ENCODE data around the gene DARS1. TPM values are rescaled to one million over a fixed set of nuclear protein-coding genes. Genes with fewer than 3 reads are reported as not detected.
A peak's percentile ranks its signal among the peaks of the same experiment; 100 is the strongest.

The DARS1 gene
- polyA plus RNA-seq, 4 donors: 27.8 to 72.8 (median 33.1) TPM

- H3K9me3 ChIP-seq (ENCODE audit: control insufficient read depth in 2 of 2, insufficient read depth in 1 of 2, low read depth in 1 of 2, low read length in 1 of 2): no peaks in the 10 kb centered on the region
- no peaks in the 10 kb centered on the region for H3K4me1 ChIP-seq (ENCODE audit: control insufficient read depth in 3 of 3, insufficient read depth in 2 of 3, low read depth in 1 of 3, low read length in 2 of 3)
- H3K4me3 ChIP-seq (ENCODE audit: low read depth in 1 of 3, low read length in 3 of 3): no peak overlapping the region
- H3K36me3 ChIP-seq (ENCODE audit: control insufficient read depth in 3 of 3, insufficient read depth in 2 of 3, low read depth in 1 of 3, low read length in 3 of 3): peaks cover 0 to 17% (median 2%) of the 10 kb centered on the region in 3 donors
- WGBS, 3 donors: 88 to 98% (median 94%) methylated on average over 5 of the region's 5 CpGs
- H3K27ac ChIP-seq (ENCODE audit: low read depth in 1 of 3, low read length in 2 of 3): no peak overlapping the region
- DNase-seq (no peak), FAIRE-seq (no peak)
- no peaks in the 10 kb centered on the region for H3K27me3 ChIP-seq (ENCODE audit: control insufficient read depth in 3 of 3, insufficient read depth in 3 of 3, low read length in 3 of 3)
Observed at GRCh38 chr2:135952891-135953290, 32.5 kb downstream of the DARS1 start.

- WGBS, 3 donors: 74 to 87% (median 85%) methylated on average over 3 of the region's 3 CpGs
- no peaks in the 10 kb centered on the region for H3K4me1 ChIP-seq (ENCODE audit: control insufficient read depth in 3 of 3, insufficient read depth in 2 of 3, low read depth in 1 of 3, low read length in 2 of 3)
- FAIRE-seq: no peak
Observed at GRCh38 chr2:135951041-135951583, 34.3 kb downstream of the DARS1 start.

DNA sequence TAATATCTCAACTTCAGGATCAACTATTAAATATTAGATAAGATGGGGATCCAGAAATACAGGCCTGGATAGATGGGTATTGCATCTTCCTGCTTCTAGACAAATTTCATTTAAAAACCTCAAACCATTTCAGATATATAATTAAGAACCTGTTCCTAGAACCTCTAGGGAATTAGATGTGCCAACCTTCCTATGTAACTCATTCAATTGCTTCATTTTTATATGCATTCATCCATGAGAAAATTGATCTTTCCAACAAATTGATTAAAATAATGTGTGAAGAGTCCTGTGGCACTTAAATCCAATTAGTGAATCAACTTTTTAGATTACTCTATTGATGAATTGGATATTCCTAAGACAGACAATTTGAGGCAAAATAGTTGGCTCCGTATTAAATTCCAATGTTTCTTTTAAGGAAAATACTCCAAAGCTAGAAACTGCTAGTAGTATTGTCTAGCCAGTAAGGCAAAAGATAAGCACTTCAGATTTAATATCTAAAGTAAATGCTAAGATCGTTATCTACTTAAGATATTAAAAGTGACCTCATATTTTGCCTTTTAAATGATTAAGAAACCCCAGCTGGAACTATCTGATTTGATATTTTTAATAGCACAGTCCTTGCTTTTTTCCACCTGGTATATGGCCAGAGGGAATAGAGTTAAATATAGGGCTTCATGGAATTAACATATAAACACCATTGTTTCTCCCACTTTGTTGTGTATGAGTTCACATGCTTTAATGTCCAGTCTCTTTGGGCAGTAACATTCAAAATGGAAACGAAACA, 35.8 kb downstream of the DARS1 start:
- Histone ChIP-seq H3K27ac (ENCODE audit: low read depth in 1 of 3, low read length in 2 of 3) (no peak overlapping the region), H3K27me3 (ENCODE audit: control insufficient read depth in 3 of 3, insufficient read depth in 3 of 3, low read length in 3 of 3) (no peaks in the 10 kb centered on the region), H3K36me3 (ENCODE audit: control insufficient read depth in 3 of 3, insufficient read depth in 2 of 3, low read depth in 1 of 3, low read length in 3 of 3) (peaks cover 0 to 9% (median 0%) of the 10 kb centered on the region in 3 donors), H3K4me3 (ENCODE audit: low read depth in 1 of 3, low read length in 3 of 3) (no peak overlapping the region), H3K4me1 (ENCODE audit: control insufficient read depth in 3 of 3, insufficient read depth in 2 of 3, low read depth in 1 of 3, low read length in 2 of 3) (no peaks in the 10 kb centered on the region), H3K9me3 (ENCODE audit: control insufficient read depth in 2 of 2, insufficient read depth in 1 of 2, low read depth in 1 of 2, low read length in 1 of 2) (no peaks in the 10 kb centered on the region)
- DNase-seq: no peak
- 70 to 83% (median 82%) methylated on average over 3 of the region's 3 CpGs for WGBS, 3 donors
- no peak for FAIRE-seq

More at GRCh38 chr2:135951041-135951583, 34.3 kb downstream of the DARS1 start:
- no peaks in the 10 kb centered on the region for H3K27me3 ChIP-seq (ENCODE audit: control insufficient read depth in 3 of 3, insufficient read depth in 3 of 3, low read length in 3 of 3)
- H3K27ac ChIP-seq (ENCODE audit: low read depth in 1 of 3, low read length in 2 of 3): no peak overlapping the region
- H3K4me3 ChIP-seq (ENCODE audit: low read depth in 1 of 3, low read length in 3 of 3): no peak overlapping the region
- H3K9me3 ChIP-seq (ENCODE audit: control insufficient read depth in 2 of 2, insufficient read depth in 1 of 2, low read depth in 1 of 2, low read length in 1 of 2): no peaks in the 10 kb centered on the region
- DNase-seq: no peak
- H3K36me3 ChIP-seq (ENCODE audit: control insufficient read depth in 3 of 3, insufficient read depth in 2 of 3, low read depth in 1 of 3, low read length in 3 of 3): peaks cover 0 to 12% (median under 1%) of the 10 kb centered on the region in 3 donors

DNA sequence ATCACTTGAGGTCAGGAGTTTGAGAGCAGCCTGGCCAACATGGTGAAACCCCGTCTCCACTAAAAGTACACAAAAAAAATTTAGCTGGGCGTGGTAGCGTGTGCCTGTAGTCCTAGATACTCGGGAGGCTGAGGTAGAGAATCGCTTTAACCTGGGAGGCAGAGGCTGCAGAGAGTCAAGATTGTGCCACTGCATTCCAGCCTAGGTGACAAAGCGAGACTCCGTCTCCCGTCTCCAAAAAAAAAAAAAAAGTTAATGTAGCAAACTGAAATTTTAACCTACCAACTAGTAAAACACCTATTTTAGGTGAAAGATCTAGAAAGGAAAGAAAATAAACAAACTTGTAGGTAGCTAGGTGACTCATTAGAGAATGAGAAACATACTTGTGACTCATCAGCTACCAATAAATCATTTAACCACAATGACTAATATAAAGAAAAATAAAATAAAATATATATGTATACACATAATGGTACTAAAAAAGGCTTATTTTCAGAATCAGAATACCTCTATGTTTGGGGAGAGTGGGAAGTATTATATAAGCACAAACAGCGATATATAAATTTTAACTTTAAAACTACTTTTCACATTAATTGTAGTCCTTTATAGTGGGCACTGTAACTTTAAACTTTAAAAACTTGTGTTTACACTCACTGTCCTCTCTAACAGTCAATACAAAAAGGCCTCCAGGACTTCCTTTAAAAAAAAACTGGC, 36.6 kb downstream of the DARS1 start:
- Histone ChIP-seq H3K4me1 (ENCODE audit: control insufficient read depth in 3 of 3, insufficient read depth in 2 of 3, low read depth in 1 of 3, low read length in 2 of 3) (no peaks in the 10 kb centered on the region), H3K36me3 (ENCODE audit: control insufficient read depth in 3 of 3, insufficient read depth in 2 of 3, low read depth in 1 of 3, low read length in 3 of 3) (peaks cover 0 to 9% (median 2%) of the 10 kb centered on the region in 3 donors), H3K9me3 (ENCODE audit: control insufficient read depth in 2 of 2, insufficient read depth in 1 of 2, low read depth in 1 of 2, low read length in 1 of 2) (no peaks in the 10 kb centered on the region), H3K27me3 (ENCODE audit: control insufficient read depth in 3 of 3, insufficient read depth in 3 of 3, low read length in 3 of 3) (no peaks in the 10 kb centered on the region), H3K4me3 (ENCODE audit: low read depth in 1 of 3, low read length in 3 of 3) (no peak overlapping the region), H3K27ac (ENCODE audit: low read depth in 1 of 3, low read length in 2 of 3) (peak overlapping the region in 1 of 3 donors; percentile 54)
- DNase-seq (peak in 1 of 2 donors; percentile 35), FAIRE-seq (peak; percentile 79)
- WGBS, 3 donors: 79 to 85% (median 79%) methylated on average over 9 of the region's 9 CpGs

- Histone ChIP-seq H3K27ac (ENCODE audit: low read depth in 1 of 3, low read length in 2 of 3) (no peak overlapping the region), H3K9me3 (ENCODE audit: control insufficient read depth in 2 of 2, insufficient read depth in 1 of 2, low read depth in 1 of 2, low read length in 1 of 2) (no peaks in the 10 kb centered on the region), H3K4me1 (ENCODE audit: control insufficient read depth in 3 of 3, insufficient read depth in 2 of 3, low read depth in 1 of 3, low read length in 2 of 3) (no peaks in the 10 kb centered on the region), H3K36me3 (ENCODE audit: control insufficient read depth in 3 of 3, insufficient read depth in 2 of 3, low read depth in 1 of 3, low read length in 3 of 3) (peaks cover 0 to 9% (median 2%) of the 10 kb centered on the region in 3 donors), H3K4me3 (ENCODE audit: low read depth in 1 of 3, low read length in 3 of 3) (no peak overlapping the region), H3K27me3 (ENCODE audit: control insufficient read depth in 3 of 3, insufficient read depth in 3 of 3, low read length in 3 of 3) (no peaks in the 10 kb centered on the region)
- WGBS, 3 donors: 89 to 94% (median 92%) methylated on average over 1 of the region's 1 CpG
- no peak for FAIRE-seq
- no peak for DNase-seq
Observed at GRCh38 chr2:135948141-135948540, 37.3 kb downstream of the DARS1 start.

DNA sequence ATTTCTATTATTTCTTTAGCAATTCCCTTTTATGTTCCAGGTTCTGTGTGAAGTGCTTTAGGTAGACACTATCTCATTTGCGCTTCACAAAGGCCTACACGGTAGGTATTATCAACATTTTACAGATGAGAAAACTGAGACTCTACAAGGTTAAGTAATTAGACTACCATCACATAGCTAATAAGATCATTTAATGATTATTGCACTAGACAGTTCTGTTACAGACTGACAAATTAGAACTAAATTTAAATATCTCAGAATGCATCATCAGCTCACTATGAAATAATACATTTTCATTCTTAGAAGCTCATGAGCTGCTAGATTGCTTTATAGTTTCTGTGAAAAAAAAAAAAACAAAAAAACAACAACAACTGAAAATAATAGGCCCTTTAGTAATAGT, 37.9 kb downstream of the DARS1 start:
- H3K9me3 ChIP-seq (ENCODE audit: control insufficient read depth in 2 of 2, insufficient read depth in 1 of 2, low read depth in 1 of 2, low read length in 1 of 2): no peaks in the 10 kb centered on the region
- peaks cover 2 to 9% (median 4%) of the 10 kb centered on the region in 3 donors for H3K36me3 ChIP-seq (ENCODE audit: control insufficient read depth in 3 of 3, insufficient read depth in 2 of 3, low read depth in 1 of 3, low read length in 3 of 3)
- no peaks in the 10 kb centered on the region for H3K4me1 ChIP-seq (ENCODE audit: control insufficient read depth in 3 of 3, insufficient read depth in 2 of 3, low read depth in 1 of 3, low read length in 2 of 3)
- FAIRE-seq (no peak), DNase-seq (no peak)
- no peaks in the 10 kb centered on the region for H3K27me3 ChIP-seq (ENCODE audit: control insufficient read depth in 3 of 3, insufficient read depth in 3 of 3, low read length in 3 of 3)
- no peak overlapping the region for H3K27ac ChIP-seq (ENCODE audit: low read depth in 1 of 3, low read length in 2 of 3)
- H3K4me3 ChIP-seq (ENCODE audit: low read depth in 1 of 3, low read length in 3 of 3): no peak overlapping the region
- WGBS, 3 donors: 92 to 95% (median 92%) methylated on average over 2 of the region's 2 CpGs

DNA sequence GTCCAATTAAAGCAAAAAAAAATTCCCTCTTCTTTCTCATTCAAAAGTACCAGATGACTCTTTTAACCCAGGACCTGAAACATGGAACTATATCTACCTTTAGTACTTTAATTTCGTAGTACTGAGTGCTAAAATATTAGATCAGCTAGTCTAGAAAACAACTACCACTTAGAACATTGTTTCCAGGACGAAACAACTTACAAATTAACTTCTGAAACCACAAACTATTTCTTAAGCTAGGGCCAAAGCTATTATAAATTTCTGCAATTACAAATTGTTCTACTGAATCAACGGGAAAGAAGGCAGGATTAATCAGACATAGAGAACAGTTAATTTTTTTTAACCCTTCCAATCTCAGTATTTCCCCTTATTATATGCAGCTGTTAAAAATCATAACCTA, 39.9 kb downstream of the DARS1 start:
- 80 to 89% (median 85%) methylated on average over 3 of the region's 3 CpGs for WGBS, 3 donors
- FAIRE-seq: no peak

DNA sequence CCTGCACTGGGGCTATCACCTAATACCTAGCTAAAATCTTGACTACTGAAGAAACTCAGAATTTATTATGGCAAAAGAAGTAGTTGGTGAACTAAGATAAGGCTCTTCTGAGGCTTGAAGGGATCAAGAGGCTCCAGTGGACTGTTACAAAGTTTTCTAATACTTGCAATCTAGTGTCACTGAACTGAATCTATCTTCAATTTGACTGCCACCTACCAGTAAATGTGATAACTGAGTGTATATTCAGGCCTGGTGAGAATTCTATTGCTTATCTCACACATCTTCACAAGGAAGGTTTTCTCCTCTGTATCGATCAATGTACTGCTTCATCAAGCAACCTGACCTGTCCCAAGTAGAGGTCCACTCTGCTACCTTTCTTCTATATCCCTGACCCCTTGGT, 40.8 kb downstream of the DARS1 start:
- Histone ChIP-seq H3K4me3 (ENCODE audit: low read depth in 1 of 3, low read length in 3 of 3) (no peak overlapping the region), H3K4me1 (ENCODE audit: control insufficient read depth in 3 of 3, insufficient read depth in 2 of 3, low read depth in 1 of 3, low read length in 2 of 3) (no peaks in the 10 kb centered on the region), H3K27me3 (ENCODE audit: control insufficient read depth in 3 of 3, insufficient read depth in 3 of 3, low read length in 3 of 3) (no peaks in the 10 kb centered on the region), H3K27ac (ENCODE audit: low read depth in 1 of 3, low read length in 2 of 3) (no peak overlapping the region), H3K36me3 (ENCODE audit: control insufficient read depth in 3 of 3, insufficient read depth in 2 of 3, low read depth in 1 of 3, low read length in 3 of 3) (peaks cover 2 to 6% (median 4%) of the 10 kb centered on the region in 3 donors), H3K9me3 (ENCODE audit: control insufficient read depth in 2 of 2, insufficient read depth in 1 of 2, low read depth in 1 of 2, low read length in 1 of 2) (no peaks in the 10 kb centered on the region)
- FAIRE-seq: no peak
- WGBS, 3 donors: 83 to 98% (median 85%) methylated on average over 1 of the region's 1 CpG
- no peak for DNase-seq

More for the DNA sequence above, 39.9 kb downstream of the DARS1 start:
- H3K4me1 ChIP-seq (ENCODE audit: control insufficient read depth in 3 of 3, insufficient read depth in 2 of 3, low read depth in 1 of 3, low read length in 2 of 3): no peaks in the 10 kb centered on the region
- H3K36me3 ChIP-seq (ENCODE audit: control insufficient read depth in 3 of 3, insufficient read depth in 2 of 3, low read depth in 1 of 3, low read length in 3 of 3): peaks cover 2 to 6% (median 4%) of the 10 kb centered on the region in 3 donors
- no peak for DNase-seq
- no peaks in the 10 kb centered on the region for H3K27me3 ChIP-seq (ENCODE audit: control insufficient read depth in 3 of 3, insufficient read depth in 3 of 3, low read length in 3 of 3)
- no peak overlapping the region for H3K4me3 ChIP-seq (ENCODE audit: low read depth in 1 of 3, low read length in 3 of 3)
- no peak overlapping the region for H3K27ac ChIP-seq (ENCODE audit: low read depth in 1 of 3, low read length in 2 of 3)
- H3K9me3 ChIP-seq (ENCODE audit: control insufficient read depth in 2 of 2, insufficient read depth in 1 of 2, low read depth in 1 of 2, low read length in 1 of 2): no peaks in the 10 kb centered on the region

Data from small intestine (tissue), 7 donors.